MG63 (cell line): Measurements from ENCODE around the gene EIF3I. TPM values are rescaled to one million over a fixed set of nuclear protein-coding genes. Genes with fewer than 3 reads are reported as not detected.

ENCODE experiments used
- DNase-seq: peaks from one replicate; pipeline ENCODE4 v3.0.0-alpha.2; 2020
- H3K27me3 ChIP-seq: fragments of 250-450 bp; sonication (Bioruptor Pico); 2 replicates; pipeline ENCODE4 v1.5.1; 2020; ENCODE audit warnings: mild to moderate bottlenecking, moderate library complexity
- H3K36me3 ChIP-seq: fragments of 250-450 bp; sonication (Bioruptor Pico); 2 replicates; pipeline ENCODE4 v1.5.1; 2020; ENCODE audit warnings: mild to moderate bottlenecking, moderate library complexity
- H3K4me3 ChIP-seq: fragments of 250-450 bp; sonication (Bioruptor Pico); 2 replicates; pipeline ENCODE4 v1.5.1; 2020; ENCODE audit warnings: mild to moderate bottlenecking, moderate library complexity
- H3K9me3 ChIP-seq: fragments of 250-450 bp; sonication (Bioruptor Pico); 2 replicates; pipeline ENCODE4 v1.5.1; 2020; ENCODE audit warnings: mild to moderate bottlenecking, moderate library complexity
- total RNA-seq: library from RNA; depleted of rRNA; stranded (reverse); fragments of >200 nt; shearing (Covaris generic); gene quantifications from 2 replicates; pipeline ENCODE4 v1.2.3, GENCODE V29; 2014; ENCODE audit warnings: low replicate concordance

The EIF3I gene
- total RNA-seq, 1 experiment from 2014 or later = 515 TPM

DNA sequence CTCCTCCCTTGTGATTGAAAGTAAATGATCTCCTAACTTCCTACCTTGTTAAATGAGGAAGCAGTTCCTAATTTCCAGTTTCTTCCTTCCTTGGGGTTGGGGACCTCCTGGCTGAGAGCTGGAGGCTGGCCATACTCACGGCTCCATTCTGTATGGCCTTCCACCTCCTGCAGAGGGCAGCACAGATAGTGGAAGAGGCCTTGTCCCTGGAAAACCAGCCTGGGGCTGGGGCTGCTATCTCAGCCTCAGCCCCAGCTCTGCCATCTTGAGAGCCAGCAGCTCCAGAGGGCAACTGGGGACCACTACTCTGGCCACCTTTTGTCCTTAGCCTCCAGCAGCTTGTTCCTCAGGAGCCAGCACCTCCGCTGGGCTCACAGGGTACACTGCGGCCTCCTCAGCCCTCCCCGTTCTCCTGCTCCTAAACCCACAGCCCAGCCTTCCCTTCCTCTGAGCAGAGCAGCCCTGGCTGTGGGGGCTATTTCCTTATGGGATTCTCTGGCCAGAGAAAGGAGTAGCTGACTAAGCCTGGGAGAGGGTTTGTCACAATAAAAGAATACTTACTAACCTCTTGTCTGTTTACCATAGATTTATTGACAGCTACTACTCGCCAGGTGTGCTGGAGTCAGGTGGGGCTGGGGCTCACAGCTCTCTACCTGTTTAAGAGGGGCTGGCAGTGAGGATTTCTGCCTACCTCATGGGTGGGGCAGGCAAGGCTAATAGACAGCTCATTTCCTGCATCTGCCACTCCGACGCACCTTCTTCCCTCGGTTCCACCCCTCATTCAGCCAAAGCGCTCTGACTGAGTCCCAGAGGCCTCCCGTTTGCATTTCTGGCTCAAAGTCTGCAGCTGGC lies 6.4 kb upstream of the EIF3I start:
- no peaks in the 10 kb centered on the region for H3K27me3 ChIP-seq
- H3K4me3 ChIP-seq = no peak overlapping the region
- H3K36me3 ChIP-seq = peaks cover 24% of the 10 kb centered on the region
- peak; percentile 56 for DNase-seq
- no peaks in the 10 kb centered on the region for H3K9me3 ChIP-seq

DNA sequence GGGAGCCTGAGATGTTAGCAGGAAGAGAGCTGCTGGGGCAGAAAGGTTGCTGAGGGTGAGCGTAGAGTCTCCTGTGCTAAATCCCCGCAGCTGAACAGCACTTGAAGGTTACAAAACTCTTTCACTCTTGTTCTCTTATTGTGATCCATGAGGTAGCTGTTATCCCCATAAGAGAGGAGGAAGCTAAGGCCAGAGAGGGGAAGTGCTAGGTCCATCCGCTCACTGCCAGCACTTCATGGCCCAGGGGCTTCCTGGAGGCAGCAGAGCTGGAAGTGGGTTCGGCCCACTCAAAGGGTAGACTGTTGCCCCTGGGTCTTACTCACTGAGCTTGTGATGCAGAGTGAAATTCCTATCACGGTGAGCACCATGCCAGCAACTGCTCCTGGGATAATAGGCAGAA lies 5.6 kb upstream of the EIF3I start:
- Histone ChIP-seq H3K4me3 (no peak overlapping the region), H3K9me3 (no peaks in the 10 kb centered on the region), H3K27me3 (no peaks in the 10 kb centered on the region), H3K36me3 (peaks cover 24% of the 10 kb centered on the region)
- no peak for DNase-seq

DNA sequence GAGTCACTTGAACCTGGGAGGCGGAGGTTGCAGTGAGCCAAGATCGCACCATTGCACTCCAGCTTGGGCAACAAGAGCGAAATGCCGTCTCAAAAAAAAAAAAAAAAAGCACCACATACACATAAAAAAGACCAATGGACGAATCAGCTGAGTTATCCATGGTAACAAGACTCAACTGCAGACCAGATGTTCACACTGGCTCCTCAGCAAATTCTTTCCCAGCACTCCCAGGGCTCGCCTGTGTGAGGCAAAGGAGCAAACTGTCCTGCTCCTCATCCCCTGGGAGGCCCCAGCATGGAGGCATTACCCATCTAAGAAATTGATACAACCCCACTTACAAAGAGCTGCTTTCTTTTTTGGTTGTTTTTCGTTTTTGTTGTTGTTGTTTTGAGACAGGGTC lies 3.2 kb upstream of the EIF3I start:
- H3K27me3 ChIP-seq = no peaks in the 10 kb centered on the region
- DNase-seq = no peak
- no peaks in the 10 kb centered on the region for H3K9me3 ChIP-seq
- no peak overlapping the region for H3K4me3 ChIP-seq
- peaks cover 41% of the 10 kb centered on the region for H3K36me3 ChIP-seq

DNA sequence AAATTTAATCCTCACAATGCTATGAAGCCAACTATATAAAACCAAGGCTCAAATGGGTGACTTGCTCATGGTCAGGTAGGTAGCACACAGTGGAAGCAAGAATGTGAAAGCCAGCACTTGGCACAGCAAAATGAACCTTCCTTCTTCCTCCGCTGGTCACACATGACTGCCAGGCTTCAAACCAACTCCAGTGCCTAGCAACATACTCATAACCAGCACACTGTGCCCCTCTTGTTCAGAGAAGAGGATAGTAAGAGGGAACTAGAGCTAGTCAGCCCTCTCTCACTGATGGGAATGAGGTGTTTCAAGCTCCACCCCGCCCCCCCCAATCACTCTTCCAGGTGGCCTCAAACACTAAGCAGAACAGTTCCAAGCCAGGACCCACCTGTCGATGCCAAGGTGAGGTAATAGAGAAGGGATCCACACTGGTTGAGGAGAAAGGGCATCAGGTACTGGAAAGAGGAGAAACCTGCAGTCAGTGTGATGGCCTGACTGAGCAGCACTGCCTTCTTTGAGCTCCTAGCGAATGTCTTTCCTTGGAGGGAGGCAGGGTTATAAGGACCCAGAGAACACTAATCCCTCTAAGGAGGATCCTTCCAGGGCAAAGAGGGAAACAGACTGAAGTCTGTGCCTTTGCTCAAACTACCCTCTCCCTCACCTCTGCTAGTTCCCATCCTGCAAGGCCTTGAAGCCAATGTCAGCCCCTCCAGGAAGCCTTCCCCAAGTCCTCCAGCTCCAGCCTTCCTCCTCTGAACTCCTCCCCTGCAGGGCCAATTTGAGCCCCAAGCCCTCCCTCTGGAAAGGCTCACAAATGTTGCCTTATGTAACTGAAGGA lies 1.2 kb upstream of the EIF3I start:
- no peaks in the 10 kb centered on the region for H3K9me3 ChIP-seq
- peak overlapping the region; percentile 98 for H3K4me3 ChIP-seq
- peaks cover 54% of the 10 kb centered on the region for H3K36me3 ChIP-seq
- H3K27me3 ChIP-seq = no peaks in the 10 kb centered on the region
- DNase-seq = no peak

DNA sequence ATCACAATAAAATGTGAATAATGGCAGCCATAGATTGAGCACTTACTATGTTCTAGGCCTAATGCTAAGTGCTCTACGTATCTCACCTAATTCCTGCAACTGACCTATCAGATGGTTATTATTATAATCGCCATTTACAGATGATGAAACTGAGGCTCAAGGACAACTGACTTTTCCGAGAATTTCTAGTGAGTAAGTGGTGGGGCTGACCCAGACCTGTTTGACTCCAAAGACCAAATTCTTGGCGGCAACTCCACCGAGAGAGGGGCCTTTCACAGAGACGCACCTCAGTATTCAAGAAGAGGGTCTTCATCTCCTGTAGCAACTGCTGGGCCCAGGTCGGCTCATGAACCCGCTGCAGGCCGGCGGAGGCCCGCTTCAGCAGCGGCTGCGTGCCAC lies 627 bp upstream of the EIF3I start:
- Histone ChIP-seq H3K36me3 (peaks cover 58% of the 10 kb centered on the region), H3K27me3 (no peaks in the 10 kb centered on the region), H3K4me3 (peak overlapping the region; percentile 98), H3K9me3 (no peaks in the 10 kb centered on the region)
- DNase-seq = no peak

DNA sequence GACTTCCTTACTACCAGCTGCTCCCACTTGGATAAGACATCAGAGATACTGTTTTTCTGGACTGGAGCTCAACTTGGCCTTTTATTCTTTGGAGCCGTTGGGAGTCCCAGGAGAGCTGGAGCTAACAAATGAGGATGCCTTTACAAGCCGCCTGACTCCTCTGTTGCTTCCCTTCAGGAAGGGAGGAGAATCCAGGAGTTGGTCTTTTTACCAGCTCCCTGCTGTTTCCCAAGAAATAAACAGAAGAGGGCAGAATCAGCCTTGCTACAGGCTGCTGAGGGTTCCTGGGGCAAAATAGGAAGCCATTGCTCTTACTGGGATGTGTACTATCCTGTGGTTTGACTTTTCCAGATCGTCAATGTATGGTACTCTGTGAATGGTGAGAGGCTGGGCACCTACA lies 1.5 kb downstream of the EIF3I start:
- H3K36me3 ChIP-seq = peaks cover 65% of the 10 kb centered on the region
- no peaks in the 10 kb centered on the region for H3K9me3 ChIP-seq
- DNase-seq = no peak
- no peaks in the 10 kb centered on the region for H3K27me3 ChIP-seq
- peak overlapping the region; percentile 98 for H3K4me3 ChIP-seq

DNA sequence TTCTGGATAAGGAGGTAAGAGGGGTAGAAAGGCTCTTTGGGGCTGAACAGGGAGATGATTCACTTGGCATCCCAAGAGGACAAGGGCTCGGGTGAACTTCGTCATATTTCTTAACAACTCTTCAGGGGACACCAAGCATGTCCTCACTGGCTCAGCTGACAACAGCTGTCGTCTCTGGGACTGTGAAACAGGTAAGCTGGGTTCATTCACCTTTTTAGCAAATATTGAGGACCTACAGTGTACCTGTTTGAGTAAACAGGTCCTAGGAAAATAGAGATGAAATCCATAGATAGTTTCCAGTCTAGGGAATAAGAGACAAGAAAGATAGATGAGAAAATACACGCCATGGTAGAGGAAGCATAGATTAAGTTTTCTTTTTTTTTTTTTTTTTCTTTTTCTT lies 2.1 kb downstream of the EIF3I start:
- H3K27me3 ChIP-seq = no peaks in the 10 kb centered on the region
- H3K36me3 ChIP-seq = peaks cover 68% of the 10 kb centered on the region
- no peaks in the 10 kb centered on the region for H3K9me3 ChIP-seq
- no peak overlapping the region for H3K4me3 ChIP-seq
- DNase-seq = no peak

DNA sequence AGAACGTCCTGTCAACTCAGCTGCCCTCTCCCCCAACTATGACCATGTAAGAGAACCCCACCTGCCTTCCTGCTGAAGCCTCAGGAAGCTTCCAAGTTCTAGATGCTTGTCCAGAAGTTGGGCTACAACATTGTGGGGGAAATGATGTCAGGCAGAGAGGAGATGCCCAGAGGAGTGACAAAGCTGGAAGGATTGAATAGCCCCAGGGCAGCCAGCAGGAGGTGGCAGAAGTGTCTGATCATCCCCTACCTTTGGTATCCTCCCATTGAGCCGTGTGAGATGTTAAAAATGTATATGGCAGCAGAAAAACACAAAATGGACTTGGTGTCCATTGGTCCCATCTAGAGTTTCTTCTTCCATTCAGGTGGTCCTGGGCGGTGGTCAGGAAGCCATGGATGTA lies 6.6 kb downstream of the EIF3I start:
- no peaks in the 10 kb centered on the region for H3K9me3 ChIP-seq
- H3K27me3 ChIP-seq = no peaks in the 10 kb centered on the region
- DNase-seq = no peak
- peaks cover 69% of the 10 kb centered on the region for H3K36me3 ChIP-seq
- H3K4me3 ChIP-seq = no peak overlapping the region

DNA sequence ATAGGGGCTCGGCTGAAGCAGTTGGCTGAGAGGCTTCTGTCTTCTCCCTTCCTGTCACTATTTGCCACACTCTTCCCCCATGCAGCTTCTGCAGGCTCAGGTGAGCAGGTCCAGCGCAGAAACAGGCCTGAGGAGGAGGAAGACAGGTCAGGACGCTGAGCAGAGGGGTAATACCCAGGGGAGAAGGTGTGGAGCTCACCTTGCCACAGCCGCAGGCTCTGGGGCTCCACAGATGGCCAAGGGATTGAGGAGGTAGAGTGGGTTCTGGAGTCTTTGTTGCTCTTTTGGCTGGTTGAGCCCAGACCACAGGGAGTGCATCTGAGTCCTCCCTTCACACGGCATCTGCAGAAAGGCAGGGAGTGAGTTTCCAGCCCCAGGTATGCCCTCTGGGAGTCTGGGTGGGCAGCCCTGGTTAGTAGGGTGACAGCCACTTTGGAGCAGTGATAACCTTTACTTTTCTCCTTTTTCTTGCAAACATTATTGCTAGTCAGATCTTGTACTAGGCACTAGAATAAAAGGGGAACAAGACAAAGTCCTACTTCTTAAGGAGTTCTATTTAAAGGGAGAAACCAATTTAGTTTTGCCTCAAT lies 9.7 kb downstream of the EIF3I start:
- H3K36me3 ChIP-seq = peaks cover 51% of the 10 kb centered on the region
- no peak overlapping the region for H3K4me3 ChIP-seq
- H3K27me3 ChIP-seq = no peaks in the 10 kb centered on the region
- no peak for DNase-seq
- no peaks in the 10 kb centered on the region for H3K9me3 ChIP-seq

DNA sequence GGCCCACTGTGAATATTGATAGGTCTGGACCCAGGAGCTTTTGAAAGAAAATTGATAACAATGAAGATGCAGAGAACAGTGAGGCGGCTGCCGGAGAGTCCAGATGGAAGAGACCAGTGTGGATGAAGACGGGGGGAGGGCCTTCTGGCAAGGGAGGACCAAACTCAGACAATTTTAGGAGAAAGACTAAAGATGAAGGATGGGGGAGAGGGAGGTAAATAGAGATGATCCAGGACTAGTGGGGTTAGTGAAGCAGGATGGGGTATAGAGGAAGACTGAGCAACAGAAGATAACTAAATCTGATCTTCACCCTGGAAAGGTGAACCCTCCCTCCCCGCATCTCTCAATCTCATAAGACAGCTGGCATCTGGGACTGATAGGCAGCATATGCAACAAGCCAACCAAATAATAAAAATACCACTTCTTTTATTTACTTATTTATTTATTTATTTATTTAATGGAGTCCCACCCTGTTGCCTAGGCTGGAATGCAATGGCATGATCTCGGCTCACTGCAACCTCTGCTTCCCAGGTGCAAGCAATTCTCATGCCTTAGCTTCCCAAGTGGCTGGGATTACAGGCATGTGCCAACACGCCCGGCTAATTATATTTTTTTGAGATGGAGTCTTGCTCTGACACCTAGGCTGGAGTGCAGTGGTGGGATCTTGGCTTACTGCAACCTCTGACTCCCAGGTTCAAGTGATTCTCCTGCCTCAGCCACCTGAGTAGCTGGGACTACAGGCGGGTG lies 10.5 kb downstream of the EIF3I start:
- no peak overlapping the region for H3K4me3 ChIP-seq
- peaks cover 48% of the 10 kb centered on the region for H3K36me3 ChIP-seq

DNA sequence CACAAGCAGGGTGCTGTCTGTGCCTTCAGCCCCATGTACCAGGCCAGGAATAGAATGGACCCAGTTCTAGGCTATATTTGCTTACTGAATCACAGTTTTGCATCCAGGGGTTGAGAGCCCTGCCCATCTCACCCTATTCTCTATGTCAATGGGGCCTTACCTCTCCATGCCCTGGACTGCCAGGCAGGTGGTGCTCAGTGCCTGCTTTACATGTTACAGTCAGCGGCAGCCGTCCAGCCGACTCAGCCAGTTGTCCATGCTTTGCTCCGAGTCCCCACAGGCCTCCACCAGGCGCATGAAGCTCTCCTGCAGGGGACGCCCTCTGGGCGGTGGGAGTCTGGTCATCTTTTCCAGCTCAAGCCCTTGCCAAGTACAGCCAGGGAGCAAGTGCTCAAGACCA lies 12.6 kb downstream of the EIF3I start:
- DNase-seq = no peak
- no peaks in the 10 kb centered on the region for H3K27me3 ChIP-seq
- no peaks in the 10 kb centered on the region for H3K9me3 ChIP-seq
- peaks cover 30% of the 10 kb centered on the region for H3K36me3 ChIP-seq
- no peak overlapping the region for H3K4me3 ChIP-seq

More for the DNA sequence above, 10.5 kb downstream of the EIF3I start:
- H3K9me3 ChIP-seq = no peaks in the 10 kb centered on the region
- DNase-seq = no peak
- H3K27me3 ChIP-seq = no peaks in the 10 kb centered on the region

DNA sequence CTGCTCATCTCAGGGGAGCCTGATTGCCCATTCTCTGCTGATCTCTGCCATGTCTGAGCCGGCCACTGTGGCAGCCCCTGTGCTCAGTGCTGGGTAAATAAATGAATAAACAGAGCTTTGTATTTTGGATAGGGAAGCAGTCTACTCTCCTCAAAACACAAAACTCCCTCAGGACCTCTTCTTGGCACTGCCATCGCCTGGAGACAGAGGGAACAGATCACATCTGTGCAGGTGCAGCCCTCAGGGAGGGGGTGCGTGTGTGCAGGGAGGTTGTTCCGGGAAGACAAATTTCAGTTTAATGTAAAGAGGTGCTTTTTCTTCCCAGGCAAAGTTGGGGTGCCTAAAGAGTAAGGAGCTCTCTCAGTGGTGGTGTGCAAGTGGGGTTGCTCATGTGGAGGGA lies 17.1 kb downstream of the EIF3I start:
- no peaks in the 10 kb centered on the region for H3K27me3 ChIP-seq
- H3K36me3 ChIP-seq = peaks cover 8% of the 10 kb centered on the region; the same call in 1 of the 2 replicates
- H3K4me3 ChIP-seq = no peak overlapping the region
- no peak for DNase-seq
- no peaks in the 10 kb centered on the region for H3K9me3 ChIP-seq

DNA sequence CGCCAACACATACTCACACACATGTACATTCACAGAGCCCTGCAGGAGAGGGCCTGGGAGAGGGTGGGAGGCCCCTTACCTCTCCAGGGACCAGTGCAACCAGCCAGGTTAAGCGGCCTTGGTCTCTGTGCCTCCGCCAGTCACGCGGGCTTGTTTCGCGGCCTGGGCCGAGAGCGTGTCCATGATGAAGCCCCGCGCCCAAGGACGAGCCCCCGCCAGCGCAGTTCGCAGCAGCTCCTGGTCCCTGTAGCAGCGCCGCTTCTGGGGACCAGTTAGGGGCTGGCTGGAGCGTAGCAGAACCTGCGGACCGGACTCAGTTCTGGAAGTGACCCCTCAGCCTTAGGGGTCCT lies 17.6 kb downstream of the EIF3I start:
- Histone ChIP-seq H3K4me3 (no peak overlapping the region), H3K9me3 (no peaks in the 10 kb centered on the region), H3K27me3 (no peaks in the 10 kb centered on the region), H3K36me3 (peaks cover 8% of the 10 kb centered on the region; the same call in 1 of the 2 replicates)
- DNase-seq = no peak

DNA sequence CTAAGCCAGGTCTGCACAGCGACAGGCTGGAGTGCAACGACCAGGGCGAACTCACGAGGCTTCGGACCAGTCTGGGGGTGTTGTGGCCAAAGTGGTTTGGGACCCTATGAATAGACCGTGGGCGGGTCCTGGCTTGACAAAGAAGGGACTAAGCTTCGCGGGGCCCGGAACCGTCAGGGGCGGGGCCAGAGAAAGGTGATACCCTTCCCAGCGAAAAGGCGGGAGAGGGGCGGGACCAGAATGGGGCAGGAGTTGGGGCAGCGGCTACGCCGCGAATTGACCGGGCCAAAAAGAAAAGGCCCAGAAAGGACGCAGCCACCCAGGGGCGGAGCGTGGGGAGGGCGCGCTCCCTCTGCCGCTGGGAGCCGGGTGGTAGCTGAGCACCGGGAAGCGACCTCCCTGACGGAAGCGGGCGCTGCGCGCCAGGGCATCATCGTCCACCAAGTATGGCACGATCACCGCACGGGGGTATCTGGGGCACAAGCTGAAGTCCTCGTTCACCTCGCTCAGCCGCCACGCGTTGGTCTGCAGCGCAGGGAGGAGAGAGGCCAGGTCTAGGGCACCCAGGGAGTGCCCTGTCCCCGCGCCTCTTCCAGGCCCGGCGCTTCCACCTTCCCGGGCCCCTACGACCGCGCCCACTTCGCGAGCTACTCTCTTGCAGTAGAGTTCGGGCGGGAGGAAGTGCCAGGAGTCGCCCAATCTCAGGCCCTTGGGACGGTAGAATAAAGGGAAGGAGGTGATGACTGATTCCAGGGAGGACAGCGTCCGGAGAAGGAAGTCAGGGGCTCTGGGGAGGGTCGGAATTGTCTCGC lies 18.1 kb downstream of the EIF3I start:
- DNase-seq = peak; percentile 62
- H3K27me3 ChIP-seq = no peaks in the 10 kb centered on the region

DNA sequence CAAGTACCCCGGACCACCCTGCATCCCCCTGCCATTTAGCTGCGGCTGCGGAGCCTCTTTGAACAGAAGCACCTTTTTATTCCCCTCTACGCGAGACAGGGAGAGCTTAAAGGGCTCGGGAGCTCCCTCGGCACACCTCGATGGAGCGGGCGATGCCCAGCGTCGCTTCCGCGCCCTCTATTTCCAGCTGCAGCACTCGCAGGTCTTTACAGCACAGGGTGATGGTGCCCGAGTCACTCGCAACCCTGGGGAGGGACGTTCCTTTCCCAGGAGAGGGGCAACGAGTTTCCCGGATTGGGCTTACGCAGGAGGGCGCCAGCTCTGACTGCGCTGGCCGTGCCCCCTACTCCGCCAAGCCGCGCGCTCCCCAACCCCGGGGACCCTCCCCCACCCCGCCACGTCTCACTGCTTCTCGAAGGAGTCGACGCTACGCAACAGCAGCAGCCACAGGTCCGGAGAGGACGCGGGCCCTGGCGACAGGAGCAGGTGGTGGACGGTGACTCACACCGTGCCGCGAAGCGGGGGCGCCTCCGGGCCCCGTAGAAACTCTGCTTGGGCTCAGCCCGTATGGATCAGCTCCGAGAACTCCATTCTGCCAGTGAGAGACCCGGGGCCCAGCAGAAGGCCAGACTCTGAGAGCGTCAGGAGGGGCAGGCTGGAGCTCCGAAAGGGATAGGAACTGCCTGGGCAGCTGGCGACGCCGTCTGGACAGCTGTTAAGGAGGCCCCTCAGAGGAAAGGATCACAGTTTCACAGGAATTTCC lies 19.0 kb downstream of the EIF3I start:
- H3K36me3 ChIP-seq = no peaks in the 10 kb centered on the region; the same call in 1 of the 2 replicates

More for the DNA sequence above, 18.1 kb downstream of the EIF3I start:
- H3K36me3 ChIP-seq = peaks cover 4% of the 10 kb centered on the region; the same call in 1 of the 2 replicates
- peak overlapping the region; percentile 42 for H3K4me3 ChIP-seq
- H3K9me3 ChIP-seq = no peaks in the 10 kb centered on the region

More for the DNA sequence above, 19.0 kb downstream of the EIF3I start:
- Histone ChIP-seq H3K4me3 (peak overlapping the region; percentile 42), H3K9me3 (no peaks in the 10 kb centered on the region), H3K27me3 (no peaks in the 10 kb centered on the region)
- DNase-seq = peak; percentile 61
